Measurements from ENCODE around the gene TMPRSS9.

The TMPRSS9 gene

DNA sequence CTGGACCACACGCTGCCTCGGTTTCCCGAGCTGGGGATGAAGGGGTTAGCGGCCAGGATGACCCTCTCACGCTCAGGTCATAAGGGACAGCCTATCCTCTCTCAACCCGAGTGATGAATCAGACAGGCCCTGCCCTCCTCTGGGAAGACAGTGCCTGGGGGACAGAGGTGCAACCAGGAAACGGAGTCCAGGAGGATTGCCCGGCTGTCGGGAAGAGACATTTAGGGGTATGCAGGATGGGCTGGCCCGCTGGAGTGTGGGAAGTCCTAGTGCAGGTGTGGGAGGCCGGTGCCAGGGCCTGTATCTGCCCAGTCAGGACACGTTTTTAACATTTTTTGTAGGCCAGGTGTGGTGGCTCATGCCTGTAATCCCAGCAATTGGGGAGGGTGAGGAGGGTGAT is 40.0 kb upstream of the TMPRSS9 start:
- Histone ChIP-seq H3K36me3 (ENCODE audit: control insufficient read depth in 1 of 2, insufficient read depth in 2 of 2, low read length in 2 of 2) (peaks cover 0 to 25% of the 10 kb centered on the region in 2 donors), H3K4me1 (ENCODE audit: control insufficient read depth in 1 of 2, insufficient read depth in 2 of 2, low read length in 2 of 2) (no peaks in the 10 kb centered on the region)

DNA sequence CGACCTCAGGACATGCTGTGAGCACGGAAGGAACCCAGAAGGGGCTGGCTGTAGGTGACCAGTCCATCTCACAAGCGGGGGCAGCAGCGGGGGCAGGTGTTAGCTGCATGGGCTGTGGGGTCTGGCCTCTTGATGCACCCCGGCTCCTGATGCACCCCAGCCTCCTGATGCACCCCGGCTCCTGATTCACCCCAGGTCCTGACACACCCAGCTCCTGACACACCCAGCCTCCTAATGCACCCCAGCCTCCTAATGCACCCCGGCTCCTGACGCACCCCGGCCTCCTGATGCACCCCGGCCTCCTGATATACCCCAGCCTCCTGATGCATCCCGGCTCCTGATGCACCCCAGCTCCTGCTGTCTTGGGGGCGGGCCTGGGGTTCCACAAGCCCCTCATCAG is 39.1 kb upstream of the TMPRSS9 start:
- Histone ChIP-seq H3K4me3 (ENCODE audit: low read depth in 1 of 2, low read length in 2 of 2) (no peak overlapping the region), H3K27me3 (ENCODE audit: control insufficient read depth in 1 of 2, insufficient read depth in 2 of 2, low read length in 2 of 2) (no peaks in the 10 kb centered on the region)

More for the DNA sequence above, 40.0 kb upstream of the TMPRSS9 start:
- Histone ChIP-seq H3K4me3 (ENCODE audit: low read depth in 1 of 2, low read length in 2 of 2) (no peak overlapping the region), H3K27ac (ENCODE audit: low read depth, low read length) (no peak overlapping the region), H3K9me3 (ENCODE audit: control insufficient read depth in 1 of 2, low read length in 2 of 2) (no peaks in the 10 kb centered on the region), H3K9ac (ENCODE audit: low read depth in 1 of 2, low read length in 2 of 2) (no peak overlapping the region), H3K27me3 (ENCODE audit: control insufficient read depth in 1 of 2, insufficient read depth in 2 of 2, low read length in 2 of 2) (no peaks in the 10 kb centered on the region)

DNA sequence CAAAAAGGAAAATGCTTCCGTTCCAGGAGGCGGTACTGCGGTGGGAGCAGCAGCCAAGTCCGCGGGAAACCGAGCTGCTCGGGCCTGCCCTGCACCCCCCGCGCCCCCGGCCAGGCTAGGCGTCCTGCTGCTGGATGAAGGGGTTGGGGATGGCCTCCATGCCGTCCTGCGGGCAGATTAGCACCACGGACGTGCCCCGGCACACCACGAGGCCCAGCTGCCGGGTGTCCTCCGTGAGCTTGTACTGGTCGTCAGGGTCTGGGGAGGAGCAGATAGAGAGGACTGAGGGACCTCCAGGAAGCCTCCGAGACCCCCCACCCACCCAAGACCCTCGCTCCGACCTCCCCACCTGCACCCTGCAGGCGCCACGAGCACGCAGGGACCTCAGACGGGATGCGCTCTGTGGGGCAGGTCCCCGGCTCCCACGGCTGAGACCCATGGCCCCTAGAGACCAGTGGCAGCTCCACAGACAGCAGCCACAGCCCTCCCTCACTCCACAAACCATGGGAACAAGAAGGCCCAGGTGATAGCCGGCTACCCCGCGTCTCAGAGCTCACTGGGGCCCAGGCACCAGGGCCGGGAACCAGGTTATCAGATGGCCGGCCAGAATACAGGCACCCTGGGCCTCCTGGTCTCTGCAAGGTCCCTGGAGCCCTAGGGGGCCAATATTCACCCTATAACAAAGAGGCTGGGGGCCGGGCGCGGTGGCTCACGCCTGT is 38.3 kb upstream of the TMPRSS9 start:
- H3K27me3 ChIP-seq (ENCODE audit: control insufficient read depth in 1 of 2, insufficient read depth in 2 of 2, low read length in 2 of 2) = no peaks in the 10 kb centered on the region
- no peaks in the 10 kb centered on the region for H3K9me3 ChIP-seq (ENCODE audit: control insufficient read depth in 1 of 2, low read length in 2 of 2)
- H3K4me1 ChIP-seq (ENCODE audit: control insufficient read depth in 1 of 2, insufficient read depth in 2 of 2, low read length in 2 of 2) = peaks cover 0 to 5% of the 10 kb centered on the region in 2 donors
- no peak overlapping the region for H3K4me3 ChIP-seq (ENCODE audit: low read depth in 1 of 2, low read length in 2 of 2)
- no peak overlapping the region for H3K27ac ChIP-seq (ENCODE audit: low read depth, low read length)
- H3K36me3 ChIP-seq (ENCODE audit: control insufficient read depth in 1 of 2, insufficient read depth in 2 of 2, low read length in 2 of 2) = peaks cover 0 to 36% of the 10 kb centered on the region in 2 donors
- H3K9ac ChIP-seq (ENCODE audit: low read depth in 1 of 2, low read length in 2 of 2) = no peak overlapping the region

More for the DNA sequence above, 39.1 kb upstream of the TMPRSS9 start:
- no peak overlapping the region for H3K27ac ChIP-seq (ENCODE audit: low read depth, low read length)
- H3K9ac ChIP-seq (ENCODE audit: low read depth in 1 of 2, low read length in 2 of 2) = no peak overlapping the region
- no peaks in the 10 kb centered on the region for H3K9me3 ChIP-seq (ENCODE audit: control insufficient read depth in 1 of 2, low read length in 2 of 2)
- H3K36me3 ChIP-seq (ENCODE audit: control insufficient read depth in 1 of 2, insufficient read depth in 2 of 2, low read length in 2 of 2) = peaks cover 0 to 34% of the 10 kb centered on the region in 2 donors
- peaks cover 0 to 4% of the 10 kb centered on the region in 2 donors for H3K4me1 ChIP-seq (ENCODE audit: control insufficient read depth in 1 of 2, insufficient read depth in 2 of 2, low read length in 2 of 2)

DNA sequence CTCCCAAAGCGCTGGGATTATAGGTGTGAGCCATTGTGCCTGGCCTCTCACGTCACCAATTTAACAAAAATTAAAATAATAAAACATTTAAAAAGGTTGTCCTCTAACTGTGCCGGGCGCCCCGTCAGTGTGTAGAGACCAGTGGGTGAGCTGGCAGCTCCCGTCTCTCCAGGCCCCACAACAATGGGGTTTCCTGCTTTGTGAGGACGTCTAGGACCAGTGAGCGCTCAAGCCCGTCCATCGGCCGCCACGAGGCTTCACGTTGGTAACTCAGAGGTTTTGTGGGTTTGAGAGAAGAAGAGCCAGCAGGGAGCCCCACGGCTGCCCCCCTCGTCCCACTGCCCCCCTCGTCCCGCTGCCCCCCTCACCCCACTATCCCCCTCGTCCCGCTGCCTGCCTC is 36.4 kb upstream of the TMPRSS9 start:
- peaks cover 4 to 16% of the 10 kb centered on the region in 2 donors for H3K4me1 ChIP-seq (ENCODE audit: control insufficient read depth in 1 of 2, insufficient read depth in 2 of 2, low read length in 2 of 2)

DNA sequence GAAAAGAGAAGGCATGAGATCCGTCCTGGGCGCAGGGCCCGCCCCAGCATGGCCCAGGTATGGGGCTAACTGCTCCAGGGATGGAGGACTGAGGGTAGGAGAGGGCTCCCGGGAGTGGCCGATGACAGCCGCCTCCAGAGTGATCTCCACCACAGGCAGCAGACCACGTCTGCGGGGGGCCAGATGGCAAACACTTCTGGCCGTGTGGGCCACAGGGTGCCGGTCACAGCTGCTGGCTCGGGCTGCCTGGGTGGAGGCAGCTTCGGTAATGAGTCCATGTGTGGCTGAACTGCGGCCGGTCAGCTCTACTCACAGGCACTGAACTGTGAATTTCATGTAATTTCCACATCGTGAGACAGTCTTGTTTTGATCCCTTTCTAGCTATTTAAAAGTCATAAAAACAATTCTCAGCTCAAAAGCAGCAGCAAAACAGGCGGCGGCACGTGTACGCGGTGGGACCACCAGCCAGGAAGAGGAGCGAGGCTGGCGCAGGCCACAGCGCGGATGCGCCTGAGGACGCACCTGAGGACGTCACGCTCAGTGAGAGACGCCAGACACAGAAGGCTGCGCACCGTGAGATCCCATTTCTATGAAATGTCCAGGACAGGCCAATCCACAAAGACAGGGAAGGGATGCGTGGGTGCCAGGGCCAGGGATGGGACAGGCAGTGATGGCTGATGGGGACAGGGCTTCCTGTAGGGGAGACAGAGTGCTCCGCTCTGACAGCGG is 35.7 kb upstream of the TMPRSS9 start:
- peaks cover 5 to 21% of the 10 kb centered on the region in 2 donors for H3K4me1 ChIP-seq (ENCODE audit: control insufficient read depth in 1 of 2, insufficient read depth in 2 of 2, low read length in 2 of 2)
- H3K27me3 ChIP-seq (ENCODE audit: control insufficient read depth in 1 of 2, insufficient read depth in 2 of 2, low read length in 2 of 2) = no peaks in the 10 kb centered on the region
- no peak overlapping the region for H3K27ac ChIP-seq (ENCODE audit: low read depth, low read length)
- no peak overlapping the region for H3K4me3 ChIP-seq (ENCODE audit: low read depth in 1 of 2, low read length in 2 of 2)
- H3K9ac ChIP-seq (ENCODE audit: low read depth in 1 of 2, low read length in 2 of 2) = no peak overlapping the region
- H3K36me3 ChIP-seq (ENCODE audit: control insufficient read depth in 1 of 2, insufficient read depth in 2 of 2, low read length in 2 of 2) = peaks cover 0 to 36% of the 10 kb centered on the region in 2 donors
- H3K9me3 ChIP-seq (ENCODE audit: control insufficient read depth in 1 of 2, low read length in 2 of 2) = no peaks in the 10 kb centered on the region

More for the DNA sequence above, 36.4 kb upstream of the TMPRSS9 start:
- H3K27ac ChIP-seq (ENCODE audit: low read depth, low read length) = no peak overlapping the region
- H3K4me3 ChIP-seq (ENCODE audit: low read depth in 1 of 2, low read length in 2 of 2) = no peak overlapping the region
- no peaks in the 10 kb centered on the region for H3K27me3 ChIP-seq (ENCODE audit: control insufficient read depth in 1 of 2, insufficient read depth in 2 of 2, low read length in 2 of 2)
- H3K9ac ChIP-seq (ENCODE audit: low read depth in 1 of 2, low read length in 2 of 2) = no peak overlapping the region
- no peaks in the 10 kb centered on the region for H3K9me3 ChIP-seq (ENCODE audit: control insufficient read depth in 1 of 2, low read length in 2 of 2)
- peaks cover 0 to 36% of the 10 kb centered on the region in 2 donors for H3K36me3 ChIP-seq (ENCODE audit: control insufficient read depth in 1 of 2, insufficient read depth in 2 of 2, low read length in 2 of 2)

DNA sequence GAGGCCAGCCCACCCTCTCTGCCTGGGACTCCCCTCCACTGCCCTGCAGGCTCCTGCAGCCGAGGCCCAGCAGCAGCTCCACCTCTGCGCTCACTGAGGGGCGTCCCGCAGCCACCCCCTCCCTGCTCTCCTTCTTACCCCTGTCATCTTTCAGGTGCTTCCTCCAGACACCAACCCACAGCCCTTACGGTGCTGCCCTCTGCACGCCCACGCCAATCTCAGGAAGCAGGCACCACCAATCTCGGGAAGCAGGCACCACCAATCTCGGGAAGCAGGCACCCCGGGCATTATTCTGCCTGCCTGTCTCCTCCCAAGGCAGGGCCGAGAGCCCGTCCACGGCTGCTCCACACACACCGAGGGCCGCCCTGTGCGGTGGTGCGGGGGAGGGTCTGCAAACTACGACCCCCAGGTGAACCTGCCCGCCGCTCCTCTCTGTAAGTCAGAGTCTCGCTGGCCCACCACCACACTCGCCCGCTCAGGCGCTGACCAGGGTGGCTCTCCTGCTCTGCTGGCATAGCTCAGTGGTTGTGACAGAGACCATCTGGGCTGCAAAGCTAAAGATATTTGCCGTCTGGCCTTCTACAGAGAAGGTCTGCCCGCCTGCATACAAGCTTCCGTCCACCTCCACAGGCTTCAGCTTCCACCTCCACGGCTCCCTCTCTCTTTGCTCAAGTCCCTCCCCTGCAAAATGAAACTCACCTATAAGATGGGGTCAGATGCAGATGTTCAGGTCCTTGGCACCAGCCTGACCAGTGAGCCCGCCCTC is 34.6 kb upstream of the TMPRSS9 start:
- H3K4me1 ChIP-seq (ENCODE audit: control insufficient read depth in 1 of 2, insufficient read depth in 2 of 2, low read length in 2 of 2) = peaks cover 9 to 30% of the 10 kb centered on the region in 2 donors
- H3K4me3 ChIP-seq (ENCODE audit: low read depth in 1 of 2, low read length in 2 of 2) = no peak overlapping the region
- no peak overlapping the region for H3K9ac ChIP-seq (ENCODE audit: low read depth in 1 of 2, low read length in 2 of 2)
- H3K36me3 ChIP-seq (ENCODE audit: control insufficient read depth in 1 of 2, insufficient read depth in 2 of 2, low read length in 2 of 2) = peaks cover 0 to 36% of the 10 kb centered on the region in 2 donors
- no peak overlapping the region for H3K27ac ChIP-seq (ENCODE audit: low read depth, low read length)
- H3K27me3 ChIP-seq (ENCODE audit: control insufficient read depth in 1 of 2, insufficient read depth in 2 of 2, low read length in 2 of 2) = no peaks in the 10 kb centered on the region
- H3K9me3 ChIP-seq (ENCODE audit: control insufficient read depth in 1 of 2, low read length in 2 of 2) = no peaks in the 10 kb centered on the region

DNA sequence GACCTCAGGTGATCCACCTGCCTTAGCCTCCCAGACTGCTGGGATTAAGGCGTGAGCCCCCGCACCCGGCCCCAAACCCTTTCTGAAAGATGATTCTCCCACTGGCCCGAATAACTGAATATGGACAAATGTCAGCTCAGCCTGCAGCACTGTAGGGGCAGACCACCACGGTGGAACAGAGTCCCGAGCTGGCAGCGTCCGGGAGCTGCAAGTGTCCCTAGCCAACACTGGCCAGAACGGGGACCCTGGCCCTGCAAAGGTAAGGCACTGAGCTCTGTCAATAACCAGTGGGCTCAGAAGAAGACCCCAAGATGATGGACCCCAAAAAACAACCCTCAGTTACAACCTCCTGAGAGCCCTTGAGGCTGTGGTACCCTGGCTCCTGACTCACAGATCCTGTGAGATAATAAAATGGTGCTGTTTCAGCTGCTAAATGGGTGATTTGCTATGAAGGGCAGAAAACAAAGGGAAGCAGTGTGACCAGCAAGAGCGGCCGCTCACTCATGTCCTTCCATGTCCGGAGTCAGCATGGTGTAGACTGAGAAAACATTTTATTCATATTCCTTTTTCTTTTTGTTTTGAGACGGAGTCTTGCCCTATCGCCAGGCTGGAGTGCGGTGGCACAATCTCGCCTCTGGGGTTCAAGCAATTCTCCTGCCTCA is 33.2 kb upstream of the TMPRSS9 start:
- H3K4me3 ChIP-seq (ENCODE audit: low read depth in 1 of 2, low read length in 2 of 2) = peak overlapping the region in 1 of 2 donors; percentile 91
- peak overlapping the region in 1 of 2 donors; percentile 86 for H3K9ac ChIP-seq (ENCODE audit: low read depth in 1 of 2, low read length in 2 of 2)
- no peaks in the 10 kb centered on the region for H3K9me3 ChIP-seq (ENCODE audit: control insufficient read depth in 1 of 2, low read length in 2 of 2)
- H3K4me1 ChIP-seq (ENCODE audit: control insufficient read depth in 1 of 2, insufficient read depth in 2 of 2, low read length in 2 of 2) = peaks cover 19 to 43% of the 10 kb centered on the region in 2 donors
- no peaks in the 10 kb centered on the region for H3K27me3 ChIP-seq (ENCODE audit: control insufficient read depth in 1 of 2, insufficient read depth in 2 of 2, low read length in 2 of 2)
- H3K27ac ChIP-seq (ENCODE audit: low read depth, low read length) = no peak overlapping the region
- peaks cover 0 to 32% of the 10 kb centered on the region in 2 donors for H3K36me3 ChIP-seq (ENCODE audit: control insufficient read depth in 1 of 2, insufficient read depth in 2 of 2, low read length in 2 of 2)

DNA sequence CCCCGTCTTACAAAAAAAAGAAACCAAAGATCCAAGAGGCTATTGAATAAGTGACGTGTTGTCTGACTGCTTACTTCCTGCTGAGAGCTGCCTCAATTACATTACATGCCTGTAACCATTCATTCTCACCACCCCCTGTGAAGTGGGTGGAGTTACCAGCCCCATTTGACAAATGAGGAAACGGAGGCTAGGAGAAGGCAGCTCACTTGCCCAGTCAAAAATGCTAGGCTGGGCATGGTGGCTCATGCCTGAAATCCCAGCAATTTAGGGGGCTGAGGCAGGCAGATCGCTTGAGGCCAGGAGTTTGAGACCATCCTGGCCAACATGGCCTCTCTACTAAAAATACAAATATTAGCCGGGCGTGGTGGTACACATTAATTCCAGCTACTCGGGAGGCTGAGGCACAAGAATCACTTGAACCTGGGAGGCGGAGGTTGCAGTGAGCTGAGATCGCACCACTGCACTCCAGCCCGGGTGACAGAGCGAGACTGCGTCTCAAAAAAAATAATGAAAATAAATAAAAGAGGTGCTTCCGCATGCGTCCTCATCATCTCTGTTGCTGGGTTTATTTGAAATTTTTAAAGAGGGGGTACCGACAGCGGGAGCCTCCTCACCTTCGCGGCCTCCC is 32.2 kb upstream of the TMPRSS9 start:
- Histone ChIP-seq H3K4me1 (ENCODE audit: control insufficient read depth in 1 of 2, insufficient read depth in 2 of 2, low read length in 2 of 2) (peaks cover 29 to 52% of the 10 kb centered on the region in 2 donors), H3K27me3 (ENCODE audit: control insufficient read depth in 1 of 2, insufficient read depth in 2 of 2, low read length in 2 of 2) (no peaks in the 10 kb centered on the region), H3K27ac (ENCODE audit: low read depth, low read length) (peak overlapping the region; percentile 58), H3K9ac (ENCODE audit: low read depth in 1 of 2, low read length in 2 of 2) (peak overlapping the region; percentile 86 to 94), H3K9me3 (ENCODE audit: control insufficient read depth in 1 of 2, low read length in 2 of 2) (no peaks in the 10 kb centered on the region), H3K4me3 (ENCODE audit: low read depth in 1 of 2, low read length in 2 of 2) (peak overlapping the region; percentile 91 to 94), H3K36me3 (ENCODE audit: control insufficient read depth in 1 of 2, insufficient read depth in 2 of 2, low read length in 2 of 2) (peaks cover 0 to 27% of the 10 kb centered on the region in 2 donors)

DNA sequence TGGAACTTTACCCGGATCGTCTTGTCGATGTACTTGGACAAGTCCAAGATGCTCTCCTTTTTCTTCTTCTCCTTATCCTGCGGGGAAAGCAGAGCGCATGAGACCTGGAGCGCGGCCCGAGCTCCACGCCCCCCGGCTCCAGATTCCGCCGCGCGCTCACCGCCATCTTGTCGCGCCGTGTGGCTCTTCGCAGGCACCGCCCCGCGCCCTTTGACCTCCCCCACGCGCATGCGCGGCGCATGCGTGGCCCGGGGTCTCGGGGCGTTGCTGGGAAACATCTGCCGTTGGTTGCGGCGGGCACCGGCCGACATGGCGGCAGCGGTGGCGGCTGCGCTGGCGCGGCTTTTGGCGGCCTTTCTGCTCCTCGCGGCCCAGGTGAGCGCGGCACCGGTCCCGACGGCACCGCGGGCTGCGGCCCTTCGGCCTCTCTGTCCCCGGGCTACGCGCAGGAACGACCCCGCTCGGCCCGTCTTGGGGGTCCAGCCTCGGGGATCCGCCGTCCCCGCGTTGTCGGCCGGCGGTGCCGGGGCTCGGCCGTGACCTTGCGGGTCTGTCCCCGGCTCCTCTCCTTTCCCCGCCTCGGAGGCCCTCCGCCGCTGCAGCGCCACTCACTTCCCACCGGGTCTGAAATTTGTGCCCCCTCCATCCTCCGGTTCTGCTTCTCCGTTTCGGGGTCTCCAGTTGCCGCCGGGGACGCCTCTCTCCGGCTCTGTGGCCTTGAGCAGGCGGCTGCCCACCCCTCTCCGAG is 31.5 kb upstream of the TMPRSS9 start, which contains the start of the genes LSM7 and SPPL2B:
Gene LSM7, minus strand, starts transcription at position 186 of the 748 bp plus-strand sequence. Its CDS starts 20 bp downstream, at position 166.
Gene SPPL2B, plus strand, starts transcription at position 284 of the 748 bp plus-strand sequence. Its CDS starts 26 bp downstream, at position 310.
- H3K9me3 ChIP-seq (ENCODE audit: control insufficient read depth in 1 of 2, low read length in 2 of 2) = no peaks in the 10 kb centered on the region
- H3K4me1 ChIP-seq (ENCODE audit: control insufficient read depth in 1 of 2, insufficient read depth in 2 of 2, low read length in 2 of 2) = peaks cover 33 to 57% of the 10 kb centered on the region in 2 donors
- peak within 1 kb of the TSS; percentile 91 to 94 for H3K4me3 ChIP-seq (ENCODE audit: low read depth in 1 of 2, low read length in 2 of 2)
- peak within 1 kb of the TSS; percentile 86 to 94 for H3K9ac ChIP-seq (ENCODE audit: low read depth in 1 of 2, low read length in 2 of 2)
- peaks cover 0 to 22% of the 10 kb centered on the region in 2 donors for H3K36me3 ChIP-seq (ENCODE audit: control insufficient read depth in 1 of 2, insufficient read depth in 2 of 2, low read length in 2 of 2)
- no peaks in the 10 kb centered on the region for H3K27me3 ChIP-seq (ENCODE audit: control insufficient read depth in 1 of 2, insufficient read depth in 2 of 2, low read length in 2 of 2)
- peak within 1 kb of the TSS; percentile 84 for H3K27ac ChIP-seq (ENCODE audit: low read depth, low read length)
